PC-3 (cell line): ENCODE results near the gene ATIC.

Experiments
- EZH2 ChIP-seq: fragments of 300-600 bp; sonication (generic); IDR thresholded peaks from one replicate; pipeline ENCODE4 v1.6.1; 2017; ENCODE audit warnings: antibody characterized with exemption, mild to moderate bottlenecking, low read length; ENCODE audit not compliant: unreplicated experiment
- EZH2phosphoT487 ChIP-seq: fragments of 300-600 bp; sonication (generic); IDR thresholded peaks from 2 replicates; pipeline ENCODE4 v1.6.1; 2018; ENCODE audit warnings: mild to moderate bottlenecking, antibody characterized with exemption, low read length, borderline replicate concordance
- TF ChIP-seq, protein P1 (sequence below): fragments of 300-600 bp; sonication (generic); conservative IDR thresholded peaks from 2 replicates; pipeline ENCODE4 v1.5.1; 2017; ENCODE audit warnings: antibody characterized with exemption, low read depth, mild to moderate bottlenecking, low read length

- TF ChIP-seq, protein P1, sequence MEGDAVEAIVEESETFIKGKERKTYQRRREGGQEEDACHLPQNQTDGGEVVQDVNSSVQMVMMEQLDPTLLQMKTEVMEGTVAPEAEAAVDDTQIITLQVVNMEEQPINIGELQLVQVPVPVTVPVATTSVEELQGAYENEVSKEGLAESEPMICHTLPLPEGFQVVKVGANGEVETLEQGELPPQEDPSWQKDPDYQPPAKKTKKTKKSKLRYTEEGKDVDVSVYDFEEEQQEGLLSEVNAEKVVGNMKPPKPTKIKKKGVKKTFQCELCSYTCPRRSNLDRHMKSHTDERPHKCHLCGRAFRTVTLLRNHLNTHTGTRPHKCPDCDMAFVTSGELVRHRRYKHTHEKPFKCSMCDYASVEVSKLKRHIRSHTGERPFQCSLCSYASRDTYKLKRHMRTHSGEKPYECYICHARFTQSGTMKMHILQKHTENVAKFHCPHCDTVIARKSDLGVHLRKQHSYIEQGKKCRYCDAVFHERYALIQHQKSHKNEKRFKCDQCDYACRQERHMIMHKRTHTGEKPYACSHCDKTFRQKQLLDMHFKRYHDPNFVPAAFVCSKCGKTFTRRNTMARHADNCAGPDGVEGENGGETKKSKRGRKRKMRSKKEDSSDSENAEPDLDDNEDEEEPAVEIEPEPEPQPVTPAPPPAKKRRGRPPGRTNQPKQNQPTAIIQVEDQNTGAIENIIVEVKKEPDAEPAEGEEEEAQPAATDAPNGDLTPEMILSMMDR, result no peak
- no peak for TF ChIP-seq EZH2
- TF ChIP-seq EZH2phosphoT487, result no peak
These were observed 62.1 kb downstream of the ATIC start for GRCh38 chr2:215374002-215374401.
